Testis (tissue), 3 donors: ENCODE results near the gene ERICH2. TPM values are rescaled to one million over a fixed set of nuclear protein-coding genes. Genes with fewer than 3 reads are reported as not detected.
A peak's percentile ranks its signal among the peaks of the same experiment; 100 is the strongest.

Experiments used
- DNase-seq: peaks from one replicate; pipeline ENCODE4 v3.0.0-alpha.2; 2019
- H3K27ac ChIP-seq, 2 donors: fragments of 200-600 bp; sonication (generic); one replicate each; pipeline ENCODE4 v1.5.1; 2019
- H3K27me3 ChIP-seq: fragments of 200-600 bp; sonication (generic); one replicate; pipeline ENCODE4 v1.5.1; 2019
- H3K36me3 ChIP-seq: fragments of 200-600 bp; sonication (generic); one replicate; pipeline ENCODE4 v1.5.1; 2017; ENCODE audit warnings: low read depth; ENCODE audit errors: missing control alignments
- H3K4me1 ChIP-seq: fragments of 200-600 bp; sonication (generic); one replicate; pipeline ENCODE4 v1.5.1; 2019
- H3K4me3 ChIP-seq, 2 donors: fragments of 200-600 bp; sonication (generic); one replicate each; pipeline ENCODE4 v1.5.1; 2017 to 2019
- H3K9me3 ChIP-seq: fragments of 200-600 bp; sonication (generic); one replicate; pipeline ENCODE4 v1.5.1; 2017
- CTCF ChIP-seq, 3 experiments: fragments of 450-650 bp in 2 of 3; fragments of 200-600 bp in 1 of 3; sonication (generic) in 1 of 3; IDR thresholded peaks; one replicate each; pipeline ENCODE4 v1.5.1; 2016 to 2019; ENCODE audit warnings: antibody characterized with exemption in 3 of 3, mild to moderate bottlenecking in 2 of 3, moderate library complexity in 1 of 3
- POLR2A ChIP-seq: fragments of 450-650 bp; IDR thresholded peaks from one replicate; pipeline ENCODE4 v1.6.1; 2017; ENCODE audit warnings: antibody characterized with exemption, mild to moderate bottlenecking, moderate library complexity
- WGBS, 2 donors: methylation state at CpG; one replicate each; pipeline ENCODE4 v1.1.5; 2018; 5-methylcytosine and 5-hydroxymethylcytosine counted together
- intact Hi-C: fragments of 100-400 bp; cut with DNase I; formaldehyde crosslinking; loops from one replicate; pipeline ENCODE4 v1.15.1; 2023; ENCODE audit warnings: low total_unique reads
- polyA plus RNA-seq: library from polyadenylated mRNA; stranded (reverse); fragments of 350-450 nt; fragmentation: Illumina TruSeq; extraction: RNeasy Lipid Tissue Mini Kit (QIAGEN cat#74804); gene quantifications from one replicate; pipeline ENCODE4 v1.2.3, GENCODE V29; 2014; ENCODE audit warnings: low read depth, low replicate concordance; ENCODE audit not compliant: insufficient read depth
- total RNA-seq, 2 donors: library from RNA; depleted of rRNA; stranded (reverse); fragments of >200 nt; gene quantifications; one replicate each; pipeline ENCODE4 v1.2.3, GENCODE V29; 2016

ERICH2 gene
- total and polyA plus RNA-seq, 3 donors from 2014 or later, result 36.5 to 126 (median 78.8) TPM

GRCh38 chr2:170815746-170816503 lies 45.7 kb downstream of the ERICH2 start:
- no peaks in the 10 kb centered on the region for H3K36me3 ChIP-seq
- intact Hi-C loops, result loop anchor here (10.0 kb wide), 1 partner anchor 441 kb away; no protein-coding TSS in a partner anchor
- H3K27ac ChIP-seq, result no peak overlapping the region
- H3K27me3 ChIP-seq, result no peaks in the 10 kb centered on the region
- 1 to 2% methylated on average over 45 to 52 of the region's 52 CpGs for WGBS, 2 donors
- no peaks in the 10 kb centered on the region for H3K9me3 ChIP-seq
- peak overlapping the region; percentile 13 to 67 for H3K4me3 ChIP-seq
- peaks cover 40% of the 10 kb centered on the region for H3K4me1 ChIP-seq
- peak; percentile 81 for DNase-seq
- TF ChIP-seq POLR2A, result no peak
- peak; percentile 54 to 77 (median 76) for TF ChIP-seq CTCF (IDR thresholded peaks at IDR 0.05)

GRCh38 chr2:170816504-170817092 lies 46.4 kb downstream of the ERICH2 start, which contains the start of gene GAD1:
Gene GAD1, plus strand, starts transcription at chr2:170816887. Its CDS starts 1,705 bp downstream, at chr2:170818592.
- intact Hi-C loops, result loop anchor here (10.0 kb wide), 1 partner anchor 442 kb away; no protein-coding TSS in a partner anchor
- H3K27me3 ChIP-seq, result no peaks in the 10 kb centered on the region
- no peaks in the 10 kb centered on the region for H3K9me3 ChIP-seq
- H3K4me1 ChIP-seq, result peaks cover 47% of the 10 kb centered on the region
- H3K27ac ChIP-seq, result peak within 1 kb of the TSS in 1 of 2 donors; percentile 39
- peak; percentile 87 for DNase-seq
- WGBS, 2 donors, result 0 to 1% methylated on average over 46 to 47 of the region's 49 CpGs
- no peaks in the 10 kb centered on the region for H3K36me3 ChIP-seq
- peak within 1 kb of the TSS; percentile 13 to 67 for H3K4me3 ChIP-seq
- no peak for TF ChIP-seq POLR2A
- no peak for TF ChIP-seq CTCF (IDR thresholded peaks at IDR 0.05)

GRCh38 chr2:170817093-170818035 lies 47.2 kb downstream of the ERICH2 start:
- Histone ChIP-seq H3K4me3 (peak overlapping the region; percentile 13 to 67), H3K27ac (peak overlapping the region in 1 of 2 donors; percentile 39), H3K27me3 (no peaks in the 10 kb centered on the region), H3K4me1 (peaks cover 52% of the 10 kb centered on the region), H3K36me3 (no peaks in the 10 kb centered on the region), H3K9me3 (no peaks in the 10 kb centered on the region)
- intact Hi-C loops, result loop anchor here (10.0 kb wide), 1 partner anchor 443 kb away; no protein-coding TSS in a partner anchor
- TF ChIP-seq CTCF (IDR thresholded peaks at IDR 0.05), result no peak
- no peak for TF ChIP-seq POLR2A
- 0 to 1% methylated on average over 16 to 69 of the region's 69 CpGs for WGBS, 2 donors
- peak; percentile 46 for DNase-seq

GRCh38 chr2:170818036-170818751 lies 48.0 kb downstream of the ERICH2 start:
- H3K4me1 ChIP-seq, result peaks cover 57% of the 10 kb centered on the region

More at GRCh38 chr2:170818036-170818751, 48.0 kb downstream of the ERICH2 start:
- Histone ChIP-seq H3K27ac (no peak overlapping the region), H3K27me3 (no peaks in the 10 kb centered on the region), H3K4me3 (peak overlapping the region; percentile 13 to 67), H3K36me3 (no peaks in the 10 kb centered on the region), H3K9me3 (no peaks in the 10 kb centered on the region)
- DNase-seq, result peak; percentile 42
- TF ChIP-seq CTCF (IDR thresholded peaks at IDR 0.05), result no peak
- TF ChIP-seq POLR2A, result no peak
- intact Hi-C loops, result loop anchor here (10.0 kb wide), 1 partner anchor 443 kb away; no protein-coding TSS in a partner anchor
- WGBS, 2 donors, result 2 to 3% methylated on average over 26 to 58 of the region's 60 CpGs
